GM12872 (cell line): Measurements from ENCODE around the gene SOX5.

Experiments
- TF ChIP-seq, protein P1 (sequence below): IDR thresholded peaks from 3 replicates; pipeline ENCODE4 v1.5.1; 2011; ENCODE audit warnings: low read depth, mild to moderate bottlenecking, low read length, moderate library complexity; ENCODE audit not compliant: insufficient read depth

SOX5 gene

DNA sequence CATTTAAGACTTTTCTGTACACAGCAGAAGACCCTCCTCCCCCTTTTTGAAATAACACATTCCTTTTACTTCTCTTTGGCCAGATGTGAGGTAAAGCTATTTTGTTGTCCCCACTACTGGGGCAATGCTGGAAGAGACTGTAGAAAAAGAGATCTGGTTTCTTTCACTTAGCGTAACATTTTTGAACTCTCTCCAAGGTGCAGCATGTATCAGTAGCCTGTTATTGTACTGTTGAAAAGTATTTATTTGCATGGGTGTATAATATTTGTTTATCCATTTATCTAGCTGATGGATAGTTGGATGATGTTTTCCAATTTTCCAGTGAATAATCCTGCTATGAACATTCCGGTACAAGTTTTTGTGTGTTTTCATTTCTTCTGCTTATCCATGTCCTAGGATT lies 335.2 kb downstream of the SOX5 start:
- TF ChIP-seq, protein P1, sequence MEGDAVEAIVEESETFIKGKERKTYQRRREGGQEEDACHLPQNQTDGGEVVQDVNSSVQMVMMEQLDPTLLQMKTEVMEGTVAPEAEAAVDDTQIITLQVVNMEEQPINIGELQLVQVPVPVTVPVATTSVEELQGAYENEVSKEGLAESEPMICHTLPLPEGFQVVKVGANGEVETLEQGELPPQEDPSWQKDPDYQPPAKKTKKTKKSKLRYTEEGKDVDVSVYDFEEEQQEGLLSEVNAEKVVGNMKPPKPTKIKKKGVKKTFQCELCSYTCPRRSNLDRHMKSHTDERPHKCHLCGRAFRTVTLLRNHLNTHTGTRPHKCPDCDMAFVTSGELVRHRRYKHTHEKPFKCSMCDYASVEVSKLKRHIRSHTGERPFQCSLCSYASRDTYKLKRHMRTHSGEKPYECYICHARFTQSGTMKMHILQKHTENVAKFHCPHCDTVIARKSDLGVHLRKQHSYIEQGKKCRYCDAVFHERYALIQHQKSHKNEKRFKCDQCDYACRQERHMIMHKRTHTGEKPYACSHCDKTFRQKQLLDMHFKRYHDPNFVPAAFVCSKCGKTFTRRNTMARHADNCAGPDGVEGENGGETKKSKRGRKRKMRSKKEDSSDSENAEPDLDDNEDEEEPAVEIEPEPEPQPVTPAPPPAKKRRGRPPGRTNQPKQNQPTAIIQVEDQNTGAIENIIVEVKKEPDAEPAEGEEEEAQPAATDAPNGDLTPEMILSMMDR = no peak

GRCh38 chr12:23611320-23611719 lies 338.1 kb downstream of the SOX5 start:
- TF ChIP-seq, protein P1 = no peak

DNA sequence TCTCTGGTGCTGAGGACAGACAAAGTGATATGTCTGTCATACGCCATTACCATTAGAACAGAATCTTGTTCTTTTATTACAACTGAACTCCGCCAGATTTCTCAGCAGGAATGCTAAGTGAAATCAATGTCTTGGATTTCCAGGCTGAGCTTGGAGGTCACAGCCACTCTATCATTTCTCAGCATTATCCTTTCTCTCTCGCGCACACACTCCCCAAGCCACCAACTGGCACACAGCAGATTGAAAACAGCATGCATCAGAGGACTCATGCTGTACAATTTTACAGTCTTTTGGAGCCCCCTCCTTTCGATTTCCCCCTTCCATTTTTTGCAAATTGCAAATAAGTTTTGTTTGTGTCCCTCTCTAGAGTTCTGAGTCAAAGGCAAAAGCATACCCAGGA lies 348.6 kb downstream of the SOX5 start:
- TF ChIP-seq, protein P1 = no peak

DNA sequence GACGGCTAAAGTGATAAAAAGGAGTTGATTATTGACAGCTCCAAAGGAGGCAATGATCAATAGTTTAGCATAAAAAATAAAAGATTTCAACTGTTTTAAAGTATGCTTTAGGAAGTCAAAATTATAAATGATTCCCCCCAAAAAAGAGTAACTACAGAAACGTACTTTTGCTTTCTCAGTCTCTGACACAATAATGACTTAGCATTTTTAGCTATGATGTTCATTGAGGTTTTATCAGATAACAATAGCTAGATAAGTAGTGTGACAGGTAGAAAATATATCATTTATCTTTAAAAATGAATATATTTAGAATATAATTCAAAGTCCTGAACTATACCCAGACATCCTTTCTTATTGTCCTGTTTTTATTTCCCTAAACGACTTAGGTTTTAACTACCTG lies 352.9 kb downstream of the SOX5 start:
- TF ChIP-seq, protein P1 = no peak

- TF ChIP-seq, protein P1 = no peak
Measured at GRCh38 chr12:23587833-23588559, 361.5 kb downstream of the SOX5 start.

DNA sequence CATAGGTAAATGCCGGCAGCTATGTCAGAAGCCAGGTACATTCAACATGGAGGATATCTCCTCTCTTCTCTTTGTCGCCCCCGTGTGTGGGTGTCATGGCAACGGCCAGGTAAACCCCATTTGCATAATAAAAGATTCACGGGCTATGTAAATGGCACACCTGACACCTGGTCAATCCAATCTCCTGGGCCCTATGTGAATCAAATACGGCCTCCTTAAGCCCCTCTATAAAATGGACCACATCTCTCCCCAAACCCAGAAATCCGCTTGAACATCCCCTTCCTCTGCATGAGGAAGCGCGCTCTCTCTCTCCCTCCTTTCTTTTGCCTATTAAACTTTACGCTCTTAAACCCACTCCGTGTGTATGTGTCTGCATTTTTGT lies 363.7 kb downstream of the SOX5 start:
- TF ChIP-seq, protein P1 = no peak

GRCh38 chr12:23585156-23585781 lies 364.2 kb downstream of the SOX5 start:
- TF ChIP-seq, protein P1 = no peak
